NCI-H2196 treated with DMSO at 0.1 percent for 48 hours (cell line): ENCODE measurements around the gene CACNA1C.

ENCODE experiments used
- DNase-seq: peaks from one replicate; lab custom pipeline; 2025; ENCODE audit not compliant: unreplicated experiment; lab: John Stamatoyannopoulos, UW

Gene CACNA1C

DNA sequence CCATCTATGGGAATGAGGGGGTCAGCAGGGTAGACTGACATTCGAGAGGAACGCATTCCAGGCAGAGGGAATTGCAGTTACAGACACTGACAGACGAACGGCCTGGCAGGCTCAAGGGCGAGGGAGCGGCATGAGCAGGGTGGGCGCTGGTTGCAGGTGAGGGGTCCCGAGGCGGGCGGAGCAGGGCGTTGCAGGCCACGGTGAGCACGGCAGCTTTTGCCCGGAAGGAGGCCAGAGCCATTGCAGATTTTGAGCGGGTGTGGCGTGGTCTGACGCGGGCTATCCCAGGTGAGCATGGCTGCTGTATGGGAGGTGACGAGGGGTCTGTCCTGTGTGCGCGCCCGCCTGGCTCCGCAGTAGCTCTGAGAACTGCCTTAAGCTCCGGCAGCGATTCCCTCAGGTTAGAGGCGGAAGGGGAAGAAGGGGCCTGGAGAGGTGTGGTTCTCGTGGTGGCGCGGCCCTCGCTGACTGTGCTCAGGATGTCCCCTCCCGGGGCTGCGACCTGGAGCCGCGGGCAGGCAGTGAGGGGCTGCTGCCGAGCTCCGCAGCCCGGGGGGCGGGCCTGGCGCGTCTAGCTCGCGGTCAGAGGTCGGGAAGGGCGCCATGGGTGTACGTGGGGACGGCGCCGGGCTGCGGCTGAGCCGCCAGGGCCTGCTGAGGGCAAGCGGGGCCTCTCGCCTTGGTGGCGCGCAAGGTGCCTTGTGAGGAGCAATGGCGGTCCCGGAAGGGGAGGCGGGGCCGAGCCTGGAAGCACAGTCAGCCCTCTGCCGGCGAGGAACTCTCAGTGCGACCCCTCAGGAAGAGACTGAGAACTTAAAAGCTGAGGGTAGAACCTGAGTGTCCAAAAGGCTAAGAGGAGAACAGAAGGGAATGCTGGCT is 177.1 kb downstream of the CACNA1C start:
- DNase-seq, result no peak

DNA sequence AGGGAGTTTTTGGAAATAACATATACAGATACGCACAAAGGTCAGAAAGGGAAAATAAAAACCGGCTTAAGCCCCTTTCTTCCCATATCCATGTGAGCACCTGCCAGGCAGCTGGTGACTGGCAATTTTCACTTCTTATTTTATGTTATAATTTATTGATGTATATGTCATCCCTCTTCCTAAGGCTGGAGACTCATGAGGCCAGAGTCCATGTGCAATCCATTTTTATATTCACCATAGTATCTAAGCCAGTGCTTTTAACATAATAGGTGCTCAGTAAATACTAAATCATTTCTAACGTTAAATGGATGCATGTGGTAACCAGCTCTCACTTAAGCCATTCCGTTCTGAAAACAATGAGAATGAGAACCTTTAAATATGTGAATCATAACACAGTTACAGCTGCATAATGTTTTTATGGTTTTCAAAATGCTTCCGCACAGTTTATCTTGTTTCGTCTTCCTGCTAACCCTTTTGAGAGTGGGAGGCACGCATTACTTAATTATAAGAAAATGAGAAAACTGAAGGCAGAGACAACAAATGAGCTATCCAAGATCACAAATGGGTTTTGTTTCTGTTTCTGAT is 178.3 kb downstream of the CACNA1C start:
- DNase-seq, result no peak

DNA sequence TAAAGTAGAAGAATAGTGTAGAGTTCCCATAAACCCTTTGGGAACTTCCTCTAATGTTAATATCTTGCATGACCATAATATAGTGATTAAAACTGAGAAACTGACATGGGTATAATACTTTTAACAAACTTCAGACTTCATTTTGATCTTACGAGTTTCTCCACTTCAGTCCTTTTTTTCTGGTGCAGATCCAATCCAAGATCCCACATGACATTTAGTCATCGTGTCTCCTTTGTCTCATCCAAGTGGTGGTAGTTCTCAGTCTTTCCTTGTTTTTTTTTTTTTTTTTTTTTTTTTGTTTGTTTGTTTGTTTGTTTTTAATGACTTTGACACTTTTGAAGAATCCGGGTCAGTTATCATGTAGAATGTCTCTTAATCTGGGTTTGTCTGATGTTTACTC is 179.2 kb downstream of the CACNA1C start:
- DNase-seq, result no peak

DNA sequence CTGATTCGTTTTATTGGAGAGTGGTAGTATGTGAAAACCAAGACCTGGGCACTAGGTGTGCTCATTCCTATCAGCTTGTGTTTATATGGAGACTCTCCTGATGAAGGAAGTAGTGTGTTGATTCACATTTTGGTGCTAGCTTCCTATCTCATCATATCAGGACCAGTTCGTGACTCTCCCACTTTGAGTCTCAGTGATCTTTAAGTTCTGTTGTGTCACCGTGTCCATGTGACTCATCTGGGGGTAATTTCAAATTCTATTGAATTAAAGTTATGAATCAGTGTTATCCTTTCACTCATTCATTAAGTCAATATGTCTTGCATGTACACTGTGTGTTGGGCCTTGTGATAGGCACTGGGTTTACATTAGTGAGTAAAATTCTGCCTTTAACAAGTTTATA is 180.2 kb downstream of the CACNA1C start:
- DNase-seq, result no peak

DNA sequence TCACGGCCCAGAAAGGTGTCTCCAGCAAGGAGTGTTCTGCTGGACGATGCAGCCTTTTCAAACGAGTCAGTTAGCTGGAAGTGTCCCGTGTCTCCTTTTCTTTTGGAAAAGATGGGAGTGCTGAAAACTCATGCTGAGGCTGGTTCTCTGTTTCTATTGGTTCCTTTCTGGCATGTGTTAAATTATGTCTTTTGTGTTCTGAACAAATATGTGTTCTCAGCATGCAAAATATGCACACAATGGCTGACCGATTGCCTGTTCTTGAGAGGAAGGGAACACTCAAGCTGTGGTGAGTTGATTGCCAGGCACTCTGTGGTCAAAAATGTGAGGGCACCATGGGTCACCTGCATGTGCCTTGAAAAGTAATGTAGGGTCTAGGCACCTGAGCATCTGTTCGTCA is 181.3 kb downstream of the CACNA1C start:
- no peak for DNase-seq

DNA sequence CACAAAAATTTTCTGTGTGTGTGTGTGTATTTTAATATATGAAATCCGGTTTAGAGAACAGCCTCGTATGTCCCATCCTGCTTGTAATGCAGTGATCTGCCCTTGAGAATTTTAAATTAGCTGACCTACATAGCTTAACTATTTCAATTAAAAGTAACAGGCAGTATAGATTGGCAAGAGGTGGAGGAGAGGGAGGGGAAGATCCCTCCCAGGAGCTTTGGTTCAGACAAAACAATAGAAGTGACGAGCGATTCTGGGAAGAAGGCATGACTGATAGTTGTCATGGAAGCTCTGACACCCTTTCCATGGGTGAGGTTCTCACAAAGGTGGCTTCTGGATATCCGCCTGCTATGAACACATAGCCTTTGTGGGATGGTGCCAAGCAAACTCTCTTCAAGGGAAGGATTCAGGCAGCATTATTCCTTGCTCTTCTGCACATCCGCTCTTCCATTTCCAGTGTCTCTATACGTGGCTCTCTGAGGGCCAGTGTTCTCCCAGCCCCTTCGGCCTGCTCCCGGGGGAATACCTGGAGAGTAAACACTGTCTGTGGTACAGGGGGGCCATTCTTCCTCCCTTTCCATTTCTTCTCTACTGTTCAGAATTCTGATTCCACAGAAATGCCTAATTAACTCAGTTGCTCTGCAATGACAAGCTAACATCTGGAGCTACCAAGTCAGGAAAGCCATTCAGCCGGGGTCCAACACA is 182.0 kb downstream of the CACNA1C start:
- no peak for DNase-seq

DNA sequence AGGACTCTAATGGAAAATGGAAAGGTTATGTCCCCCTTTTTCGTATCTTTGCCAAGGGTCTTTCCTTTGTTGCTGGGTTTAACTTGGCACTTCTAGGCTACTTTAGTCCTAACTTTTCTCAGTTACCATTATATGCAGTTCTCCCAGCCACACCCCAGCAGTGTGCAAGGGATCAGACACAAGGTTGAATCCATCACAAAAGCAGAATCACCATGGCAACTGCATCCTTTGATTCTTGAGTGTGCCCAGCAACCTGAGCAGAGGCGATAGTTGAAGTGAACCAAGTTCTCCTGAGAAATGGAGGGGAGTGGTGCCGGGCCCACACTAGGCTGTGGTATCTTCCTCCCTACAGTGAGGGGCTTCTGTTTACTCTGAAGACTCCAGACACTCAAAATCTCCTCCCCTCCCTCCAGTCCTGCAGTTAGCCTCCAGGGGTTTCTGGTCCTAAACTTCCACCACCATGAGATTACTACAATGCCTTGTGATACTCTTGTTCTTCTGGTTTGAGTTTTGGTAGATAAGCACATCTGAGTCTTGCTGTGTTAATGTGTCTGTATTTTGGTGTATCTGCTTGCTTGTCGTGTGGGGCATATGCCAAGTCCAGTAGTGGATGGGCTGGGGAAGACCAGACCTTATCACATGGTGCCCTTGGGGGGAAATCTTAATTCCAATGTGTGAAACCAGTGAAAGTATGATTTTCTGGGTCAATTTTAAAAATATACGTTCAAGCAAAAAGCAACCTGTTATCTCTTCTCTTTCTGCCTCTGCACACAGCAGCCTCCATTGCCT is 183.9 kb downstream of the CACNA1C start:
- no peak for DNase-seq

DNA sequence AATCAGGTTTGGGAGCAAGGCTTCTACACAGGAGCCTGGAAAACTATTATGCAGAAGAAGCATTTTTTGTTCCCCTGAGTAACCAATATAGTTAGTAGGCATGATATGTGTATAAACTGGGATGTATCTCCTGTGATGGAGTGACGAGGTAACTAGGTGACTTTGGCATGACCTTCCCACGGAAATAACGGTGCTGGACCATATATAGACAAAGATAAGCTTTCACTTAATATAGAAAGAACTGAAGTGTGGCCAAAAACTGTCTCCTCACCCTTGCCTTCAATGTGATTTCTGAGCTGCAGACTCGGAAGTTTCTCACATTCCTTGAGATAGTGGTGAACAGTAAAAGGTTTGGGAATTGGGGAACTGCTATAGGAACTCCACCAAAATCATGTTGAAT is 185.3 kb downstream of the CACNA1C start:
- DNase-seq, result no peak

DNA sequence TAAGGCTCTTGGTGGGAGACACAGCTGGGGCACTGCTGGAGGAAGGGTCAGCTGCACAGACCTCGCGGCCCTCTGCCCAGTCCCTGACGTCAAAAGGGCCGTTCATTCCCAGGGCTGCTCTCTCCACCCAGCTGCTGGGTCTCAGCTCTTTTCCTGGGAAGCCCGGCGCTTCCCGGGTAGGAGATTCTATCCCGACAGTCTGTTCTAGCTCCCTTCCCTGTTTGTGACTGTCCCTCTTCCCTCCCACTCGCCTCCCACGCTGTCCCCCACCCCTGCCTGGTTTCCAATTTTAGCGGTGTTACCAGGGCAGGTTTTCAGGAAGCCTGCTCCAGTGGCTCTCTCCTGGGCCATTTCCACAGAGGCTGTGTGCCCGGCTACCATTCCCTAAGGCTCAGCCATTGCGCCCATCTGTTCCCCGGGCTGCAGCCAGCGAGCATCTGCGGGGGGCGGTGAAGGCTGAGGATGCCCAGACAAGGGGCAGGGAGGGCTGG is 186.6 kb downstream of the CACNA1C start:
- no peak for DNase-seq

DNA sequence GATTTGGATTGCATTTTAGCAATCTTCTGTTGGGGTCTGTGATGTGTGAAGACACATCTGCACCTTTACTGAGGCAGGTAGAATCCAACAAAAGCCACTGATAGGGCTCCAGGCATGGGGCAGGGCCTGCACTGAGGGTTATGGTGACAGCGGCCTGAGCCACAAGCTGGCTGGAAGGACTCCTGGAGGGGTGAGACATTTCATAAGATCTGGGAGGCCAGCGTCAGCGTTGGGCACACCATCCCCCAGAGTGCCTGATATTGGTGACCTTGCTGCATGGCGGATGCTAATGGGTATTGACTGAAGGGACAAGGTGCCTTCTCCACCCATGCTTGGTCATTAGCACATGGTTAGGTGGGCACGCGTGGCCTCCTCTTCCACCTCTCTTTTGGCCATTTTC is 187.6 kb downstream of the CACNA1C start:
- DNase-seq, result no peak

DNA sequence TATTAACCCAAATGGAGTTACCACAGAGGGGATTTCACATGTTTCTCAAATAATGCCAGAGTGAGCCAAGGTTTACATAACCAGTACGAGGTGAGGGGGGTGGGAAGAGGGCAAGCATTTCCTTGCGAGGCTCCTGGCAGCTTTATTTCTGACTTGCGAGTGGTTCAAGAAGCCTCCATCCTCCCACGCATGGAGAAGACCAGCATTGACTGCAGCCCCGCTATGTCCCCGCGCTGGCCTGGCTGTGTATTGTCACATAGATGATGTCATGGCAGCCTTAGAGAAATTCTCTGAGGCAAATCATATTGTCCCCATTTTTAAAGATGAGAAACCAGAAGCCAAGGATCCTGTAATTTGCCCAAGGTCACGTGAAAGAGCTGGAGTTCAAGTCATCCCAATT is 188.2 kb downstream of the CACNA1C start:
- DNase-seq, result no peak

DNA sequence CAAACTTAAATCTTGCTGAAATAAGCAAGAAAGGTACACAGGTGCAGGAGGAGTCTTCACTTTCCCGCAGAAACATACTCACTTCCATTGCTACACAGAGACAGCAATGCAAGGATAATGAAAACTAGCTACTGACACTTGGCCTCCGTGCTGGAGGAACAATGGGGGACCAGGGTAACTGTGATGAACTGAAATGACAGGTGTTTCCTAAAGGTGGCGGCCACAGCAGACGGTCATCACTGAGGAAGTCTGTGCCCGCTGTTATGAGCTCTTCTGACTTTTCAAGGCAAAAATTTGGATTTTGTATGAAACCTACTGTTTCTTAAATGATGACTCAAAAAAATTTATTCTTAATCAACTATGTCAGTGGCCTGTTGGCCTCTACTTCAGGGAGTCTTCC is 189.4 kb downstream of the CACNA1C start:
- DNase-seq, result no peak

DNA sequence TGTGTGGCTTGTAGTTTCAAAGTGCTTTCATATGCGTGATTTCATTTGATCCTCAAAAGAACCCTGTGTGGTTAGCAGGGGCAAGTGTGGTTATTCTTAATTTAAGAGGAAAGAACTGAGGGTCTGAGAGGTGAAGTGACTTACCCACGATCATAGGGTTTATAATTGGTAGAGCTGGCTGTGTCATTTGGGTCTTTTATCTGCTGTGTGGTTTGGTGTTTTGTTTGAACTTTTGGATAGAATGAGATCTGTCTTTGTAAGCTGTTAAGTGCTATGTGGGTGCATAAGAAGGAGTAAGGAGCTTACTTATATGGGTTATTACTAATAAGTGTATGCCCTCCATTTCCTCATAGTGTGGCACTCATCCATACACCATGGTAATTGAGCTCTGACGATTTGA is 190.0 kb downstream of the CACNA1C start:
- DNase-seq, result no peak

DNA sequence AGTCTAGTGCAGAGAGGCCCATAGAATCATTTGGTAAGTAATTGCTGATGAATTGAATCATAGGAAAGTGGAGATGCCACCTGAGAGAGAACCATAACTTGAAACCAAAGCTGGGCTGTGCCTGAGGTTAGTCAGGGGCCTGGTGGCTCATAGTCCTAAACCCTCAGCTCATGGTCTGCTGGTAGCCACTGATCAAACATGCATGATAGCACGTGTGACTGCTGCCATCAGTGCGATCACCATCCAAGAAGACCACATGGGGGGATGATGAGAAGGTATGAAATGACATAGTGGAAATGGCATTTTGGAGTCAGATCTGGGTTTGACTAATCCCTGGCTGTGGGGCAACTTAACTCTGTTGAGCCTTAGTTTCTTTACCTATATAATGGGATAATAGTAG is 190.5 kb downstream of the CACNA1C start:
- DNase-seq, result no peak

DNA sequence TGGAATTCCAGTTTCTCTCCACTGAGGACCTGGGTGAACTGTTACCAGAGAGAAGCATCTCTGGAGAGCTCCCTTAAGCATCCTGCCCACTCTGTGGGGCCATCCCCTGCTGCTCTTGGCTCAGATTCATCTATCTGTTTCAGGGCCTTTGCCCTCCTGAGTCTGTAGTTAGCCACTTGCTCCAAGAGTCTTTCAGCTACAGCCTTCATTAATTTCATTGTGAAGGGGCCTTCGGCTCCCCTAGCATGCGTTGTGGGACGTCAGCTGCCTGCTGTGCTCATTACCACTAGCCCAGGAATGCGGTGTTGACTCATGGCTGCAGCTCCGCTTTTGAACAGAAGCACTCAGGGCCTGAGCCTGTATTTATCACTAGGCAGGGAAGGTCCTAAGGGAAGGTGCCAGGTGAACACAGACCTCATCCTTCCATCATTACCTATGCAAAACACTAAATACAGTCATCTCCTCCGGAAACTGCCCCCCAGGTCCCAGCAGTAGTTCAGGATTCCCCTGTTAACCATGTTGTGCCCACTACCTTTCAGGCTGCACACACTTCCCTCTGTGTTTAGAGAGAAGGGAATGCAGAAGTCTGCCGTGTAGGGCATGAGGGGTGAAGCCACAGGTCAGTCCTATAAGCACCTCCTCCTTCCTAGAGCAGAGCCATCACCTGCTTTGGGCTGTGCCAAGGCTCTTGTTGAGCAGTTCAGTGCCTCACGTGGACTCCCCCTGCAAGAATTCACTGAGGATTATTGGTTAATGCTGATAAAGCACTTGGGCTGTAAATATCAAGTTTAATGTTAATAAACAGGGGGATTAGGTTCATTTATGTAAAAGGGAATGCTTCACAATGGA is 191.4 kb downstream of the CACNA1C start:
- DNase-seq, result no peak

DNA sequence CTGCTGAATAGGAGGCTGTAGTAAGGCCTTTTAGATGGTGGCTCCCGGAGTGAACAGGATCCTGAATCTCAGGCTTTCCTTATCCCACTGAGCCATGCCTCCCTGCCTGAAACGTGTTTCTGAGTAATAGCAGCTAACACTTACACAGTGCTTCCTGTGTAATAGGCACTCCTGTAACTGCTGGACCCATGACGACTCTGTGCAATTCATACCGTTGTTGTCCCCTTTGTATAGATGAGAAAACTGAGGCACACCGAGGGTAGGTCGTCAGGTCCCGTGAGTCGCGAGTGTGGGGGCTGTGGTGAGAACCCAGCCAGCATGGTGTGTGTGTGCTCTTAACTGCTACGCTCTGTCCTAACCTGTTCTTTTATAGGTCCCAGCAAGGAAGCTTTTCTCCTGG is 193.6 kb downstream of the CACNA1C start:
- DNase-seq, result no peak

DNA sequence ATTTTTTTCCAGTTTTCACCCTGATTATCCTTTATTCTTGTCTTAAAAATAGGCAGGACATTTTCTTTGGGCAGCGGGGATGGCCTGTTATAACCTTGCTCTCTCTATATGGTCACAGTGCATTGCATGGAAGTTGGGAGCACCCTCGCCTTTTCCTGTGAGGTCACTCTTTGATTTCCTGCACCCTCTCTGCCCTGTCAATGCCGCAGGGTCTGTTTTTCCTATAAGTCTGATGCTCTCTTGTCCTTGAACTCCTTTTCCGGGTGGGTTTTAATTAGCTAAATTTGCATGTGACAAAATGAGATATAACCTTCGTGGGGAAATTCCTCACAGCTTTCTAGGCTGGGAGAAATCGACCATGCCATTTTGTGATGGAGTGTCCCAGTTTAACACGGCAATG is 194.3 kb downstream of the CACNA1C start:
- DNase-seq, result no peak

DNA sequence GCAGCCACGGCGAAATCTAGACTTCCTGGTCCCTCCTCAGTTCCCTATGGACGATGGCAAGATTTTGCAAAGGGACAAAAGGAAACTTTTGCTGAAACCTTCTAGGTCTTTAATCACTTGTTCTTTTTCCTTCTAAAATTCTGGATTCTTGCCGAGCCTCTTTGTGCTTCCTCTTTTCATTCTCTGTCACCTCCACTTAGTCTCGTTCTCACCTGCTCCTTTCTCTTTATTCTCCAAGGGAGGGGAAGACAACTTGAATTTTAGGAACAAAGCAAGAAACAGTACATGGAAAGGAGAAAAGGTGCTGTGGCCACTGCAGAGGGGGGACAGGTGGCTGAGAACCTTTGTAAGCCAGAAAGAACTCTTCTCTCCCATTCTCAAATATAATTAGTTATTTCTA is 194.8 kb downstream of the CACNA1C start:
- DNase-seq, result no peak

DNA sequence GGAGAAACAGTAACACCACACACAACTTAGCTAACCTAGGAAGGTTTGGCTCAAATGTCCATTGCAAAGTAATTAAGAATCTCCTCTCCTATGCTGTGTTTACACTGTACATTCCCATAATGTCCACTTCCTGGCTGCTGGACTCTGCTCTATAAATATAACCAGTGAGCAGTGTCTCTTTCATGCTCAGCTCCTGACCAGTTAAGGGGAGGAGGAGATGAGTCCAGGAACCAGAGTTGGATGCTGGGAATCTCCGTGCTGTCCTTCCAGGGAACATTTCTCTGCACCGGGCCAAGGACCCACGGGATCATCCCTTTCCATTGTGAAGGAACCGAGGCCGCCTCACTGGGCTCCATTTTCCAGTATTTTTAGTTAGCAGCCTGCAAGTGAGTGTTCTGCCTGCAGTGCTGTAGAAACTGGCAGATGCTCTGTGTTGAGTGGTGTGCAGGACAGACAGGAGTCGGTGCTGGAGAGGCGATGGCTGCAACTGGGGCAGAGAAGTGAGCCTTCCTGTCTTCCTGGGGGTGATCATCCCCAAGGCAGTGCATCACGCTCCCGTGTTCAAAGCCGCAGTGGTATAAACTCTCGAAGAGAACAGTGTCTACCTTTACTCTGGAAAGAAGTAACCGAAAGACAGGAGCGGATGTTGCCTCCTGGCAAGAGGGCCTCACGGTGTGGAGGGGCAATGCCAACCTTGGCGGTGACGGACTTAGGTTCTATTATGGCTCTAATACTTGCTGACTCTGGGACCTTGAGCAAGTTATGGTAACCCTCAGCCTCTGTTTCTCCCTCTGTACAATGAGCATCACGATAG is 195.5 kb downstream of the CACNA1C start:
- DNase-seq, result no peak
